ENCODE results near the gene CSE1L.

DNA sequence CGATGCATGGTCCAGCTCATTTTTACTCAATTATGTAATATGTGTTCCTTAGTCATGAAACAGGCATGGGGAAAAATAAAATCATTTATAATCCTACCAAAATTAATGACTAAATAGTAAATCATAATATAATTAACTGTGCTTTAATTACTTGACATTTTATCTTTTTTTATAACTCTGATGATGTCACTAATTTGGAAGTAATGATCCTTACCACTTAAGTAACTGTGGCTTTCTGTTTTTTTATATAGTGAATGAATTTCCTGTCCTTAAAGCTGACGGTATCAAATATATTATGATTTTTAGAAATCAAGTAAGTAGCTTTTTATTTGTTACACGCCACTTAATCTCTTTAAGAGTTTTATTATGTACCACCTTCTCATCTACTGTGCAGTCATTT is 32.2 kb downstream of the CSE1L start:
- no peak for TF ChIP-seq CTCF (IDR thresholded peaks at IDR 0.05; ENCODE audit: insufficient read depth, low read depth, low read length)
- TF ChIP-seq EZH2 (IDR thresholded peaks at IDR 0.05; ENCODE audit: insufficient read depth, low read length), result no peak

Data from astrocyte (in vitro differentiated cells and primary cell).